Stimulated activated CD4-positive, alpha-beta T cell treated with anti-CD3 and anti-CD28 coated beads, Interleukin-12 subunit alpha, Interleukin-12 subunit beta, amount 100 ng/mL, for 4 hours (primary cell): ENCODE measurements around the gene SMG1.
A peak's percentile ranks its signal among the peaks of the same experiment; 100 is the strongest.
"Not testable (repeated sequence)": the region's sequence is repeated elsewhere in the genome, so short reads cannot be mapped to it uniquely, and the experiment has no call there.

Experiments used
- DNase-seq: peaks from one replicate; pipeline ENCODE4 v3.0.0-alpha.2; 2020

Gene SMG1

GRCh38 chr16:18932243-18932987 is 6.2 kb upstream of the SMG1 start:
- DNase-seq: no peak

GRCh38 chr16:18931756-18932155 is 5.5 kb upstream of the SMG1 start:
- DNase-seq: no peak

- DNase-seq: not testable (repeated sequence)
These were observed 3.9 kb upstream of the SMG1 start for GRCh38 chr16:18930095-18930494.

GRCh38 chr16:18928073-18928472 is 1.9 kb upstream of the SMG1 start:
- DNase-seq: not testable (repeated sequence)

- peak; percentile 49 for DNase-seq
These were observed 808 bp downstream of the SMG1 start for GRCh38 chr16:18925215-18925985.

GRCh38 chr16:18923935-18924334 is 2.3 kb downstream of the SMG1 start:
- not testable (repeated sequence) for DNase-seq

- DNase-seq: not testable (repeated sequence)
These were observed 3.1 kb downstream of the SMG1 start for GRCh38 chr16:18923124-18923523.

GRCh38 chr16:18909585-18909984 is 16.6 kb downstream of the SMG1 start:
- DNase-seq: not testable (repeated sequence)

GRCh38 chr16:18908716-18909115 is 17.5 kb downstream of the SMG1 start:
- DNase-seq: not testable (repeated sequence)

GRCh38 chr16:18902778-18903177 is 23.4 kb downstream of the SMG1 start:
- not testable (repeated sequence) for DNase-seq

GRCh38 chr16:18902044-18902443 is 24.2 kb downstream of the SMG1 start:
- DNase-seq: not testable (repeated sequence)

GRCh38 chr16:18901194-18901593 is 25.0 kb downstream of the SMG1 start:
- not testable (repeated sequence) for DNase-seq

- not testable (repeated sequence) for DNase-seq
These were observed 41.8 kb downstream of the SMG1 start for GRCh38 chr16:18884456-18884855.

- DNase-seq: not testable (repeated sequence)
These were observed 48.5 kb downstream of the SMG1 start for GRCh38 chr16:18877734-18878133.

GRCh38 chr16:18877259-18877658 is 48.9 kb downstream of the SMG1 start:
- DNase-seq: not testable (repeated sequence)

GRCh38 chr16:18876301-18876700 is 49.9 kb downstream of the SMG1 start:
- DNase-seq: not testable (repeated sequence)

- DNase-seq: not testable (repeated sequence)
These were observed 57.0 kb downstream of the SMG1 start for GRCh38 chr16:18869043-18869771.

GRCh38 chr16:18866277-18866823 is 59.9 kb downstream of the SMG1 start:
- not testable (repeated sequence) for DNase-seq

- not testable (repeated sequence) for DNase-seq
These were observed 63.3 kb downstream of the SMG1 start for GRCh38 chr16:18862891-18863290.

- no peak for DNase-seq
These were observed 71.0 kb downstream of the SMG1 start for GRCh38 chr16:18855196-18855595.

- DNase-seq: no peak
These were observed 72.5 kb downstream of the SMG1 start for GRCh38 chr16:18853694-18854093.

GRCh38 chr16:18852647-18853046 is 73.6 kb downstream of the SMG1 start:
- no peak for DNase-seq

GRCh38 chr16:18846416-18846815 is 79.8 kb downstream of the SMG1 start:
- no peak for DNase-seq
